NT2/D1 (cell line): Measurements from ENCODE around the gene CDH13.

Source experiments
- SUZ12 ChIP-seq: IDR thresholded peaks from 2 replicates; pipeline ENCODE4 v1.6.1; 2011; ENCODE audit not compliant: insufficient read length, insufficient read depth; ENCODE audit errors: extremely low read depth
- YY1 ChIP-seq: IDR thresholded peaks from 2 replicates; pipeline ENCODE4 v1.6.1; 2011; ENCODE audit not compliant: insufficient read length, insufficient read depth
- ZNF274 ChIP-seq: IDR thresholded peaks from 2 replicates; pipeline ENCODE4 v1.6.1; 2011; ENCODE audit warnings: mild to moderate bottlenecking, low read depth, low read length

GRCh38 chr16:82763371-82763770, 136.6 kb downstream of the CDH13 start:
- TF ChIP-seq SUZ12: no peak
- TF ChIP-seq YY1: no peak
- TF ChIP-seq ZNF274: no peak
